Endothelial cell of umbilical vein (primary cell): ENCODE results near the gene MDFI. TPM values are rescaled to one million over a fixed set of nuclear protein-coding genes. Genes with fewer than 3 reads are reported as not detected.

ENCODE experiments used
- BruUV-seq: library from RNA; stranded (reverse); fragments of 400-500 nt; replicated peaks from 2 replicates; lab custom pipeline; 2021; lab: Mats Ljungman, UMichigan
- CTCF ChIA-PET: fragments of 300-600, 350-600 bp; sonication (Branson Sonifier 250); formaldehyde crosslinking; loops from one replicate; lab custom pipeline; 2021; ENCODE audit warnings: antibody characterized with exemption, inconsistent platforms; lab: Charles Lee
- POLR2A ChIA-PET: fragments of 300-600, 350-600 bp; sonication (Branson Sonifier 250); formaldehyde crosslinking; loops from one replicate; lab custom pipeline; 2021; ENCODE audit warnings: antibody characterized with exemption, inconsistent platforms; lab: Charles Lee
- DNase-seq: peaks from one replicate; pipeline ENCODE4 v3.0.0-alpha.2; 2011; ENCODE audit warnings: low read depth, low spot score
- FAIRE-seq: peaks from 2 replicates; lab custom pipeline; 2011; peaks lifted over from hg19 to GRCh38; lab: Jason Lieb, UNC
- H2AFZ ChIP-seq: 2 replicates; pipeline ENCODE4 v1.6.0; 2012; ENCODE audit warnings: low read depth, low read length, control low read depth, inconsistent platforms
- H3K27ac ChIP-seq: 2 replicates; pipeline ENCODE4 v1.5.1; 2011; ENCODE audit warnings: low read depth, mild to moderate bottlenecking, control low read depth, low read length, moderate library complexity; ENCODE audit not compliant: insufficient read depth
- H3K27me3 ChIP-seq, 2 experiments: 2 replicates each; pipeline versions ENCODE4 v1.6.0 to v1.6.1; 2011; ENCODE audit warnings: low read length in 2 of 2, mixed read lengths in 1 of 2; ENCODE audit not compliant: control insufficient read depth in 2 of 2, insufficient read depth in 2 of 2
- H3K36me3 ChIP-seq, 2 experiments: 2 replicates in 1 of 2; 3 replicates in 1 of 2; pipeline ENCODE4 v1.5.1; 2011; ENCODE audit warnings: low read length in 2 of 2, mild to moderate bottlenecking in 1 of 2, moderate library complexity in 1 of 2; ENCODE audit not compliant: control insufficient read depth in 2 of 2, insufficient read depth in 2 of 2; ENCODE audit errors: extremely low read depth in 1 of 2
- H3K4me1 ChIP-seq: 3 replicates; pipeline ENCODE4 v1.5.1; 2011; ENCODE audit warnings: mild to moderate bottlenecking, low read length; ENCODE audit not compliant: control insufficient read depth, insufficient read depth; ENCODE audit errors: extremely low read depth
- H3K4me2 ChIP-seq: 2 replicates; pipeline ENCODE4 v1.6.1; 2011; ENCODE audit warnings: low read length, control low read depth, mixed read lengths; ENCODE audit not compliant: insufficient read depth
- H3K4me3 ChIP-seq, 3 experiments: fragments of 200-600 bp in 1 of 3; sonication (generic), shearing (Covaris generic) in 1 of 3; replicated peaks in 1 of 3; 2 replicates each; pipeline ENCODE4 v1.5.1; 2011 to 2016; ENCODE audit warnings: control low read depth in 3 of 3, low read length in 3 of 3, mild to moderate bottlenecking in 2 of 3, inconsistent platforms in 1 of 3, low read depth in 1 of 3, moderate library complexity in 1 of 3; ENCODE audit not compliant: insufficient read depth in 1 of 3
- H3K79me2 ChIP-seq: 2 replicates; pipeline ENCODE4 v1.6.0; 2012; ENCODE audit warnings: low read length, inconsistent platforms; ENCODE audit not compliant: control insufficient read depth, insufficient read depth
- H3K9ac ChIP-seq: replicated peaks from 2 replicates; pipeline ENCODE3; 2011; ENCODE audit warnings: low read length, control low read depth; ENCODE audit not compliant: insufficient read depth; ENCODE audit errors: extremely low read depth
- H3K9me1 ChIP-seq: replicated peaks from 3 replicates; pipeline ENCODE4 v1.6.0; 2011; ENCODE audit warnings: mild to moderate bottlenecking, low read length; ENCODE audit not compliant: control insufficient read depth, insufficient read depth; ENCODE audit errors: extremely low read depth
- H3K9me3 ChIP-seq: replicated peaks from 2 replicates; pipeline ENCODE4 v1.5.1; 2012; ENCODE audit warnings: low read length, inconsistent platforms; ENCODE audit not compliant: control insufficient read depth, insufficient read depth
- H4K20me1 ChIP-seq: replicated peaks from 2 replicates; pipeline ENCODE3; 2011; ENCODE audit warnings: mild to moderate bottlenecking, low read length; ENCODE audit not compliant: control insufficient read depth, insufficient read depth; ENCODE audit errors: extremely low read depth
- EZH2 ChIP-seq: IDR thresholded peaks from 2 replicates; pipeline ENCODE4 v1.6.1; 2012; ENCODE audit warnings: borderline replicate concordance, low read depth, mild to moderate bottlenecking, moderate library complexity, low read length, inconsistent platforms; ENCODE audit not compliant: severe bottlenecking
- FOS ChIP-seq: IDR thresholded peaks from 2 replicates; pipeline ENCODE4 v1.6.1; 2011; ENCODE audit warnings: mild to moderate bottlenecking, low read length, moderate library complexity, borderline replicate concordance; ENCODE audit not compliant: insufficient read depth
- GATA2 ChIP-seq: IDR thresholded peaks from 2 replicates; pipeline ENCODE4 v1.7.0; 2011; ENCODE audit warnings: low read depth, mild to moderate bottlenecking, moderate library complexity, mixed read lengths, low read length; ENCODE audit not compliant: insufficient read length, insufficient read depth
- JUN ChIP-seq: IDR thresholded peaks from 2 replicates; pipeline ENCODE4 v1.6.1; 2011; ENCODE audit warnings: borderline replicate concordance, low read depth; ENCODE audit not compliant: insufficient read length, insufficient read depth
- MYC ChIP-seq: IDR thresholded peaks from one replicate; pipeline ENCODE4 v1.6.1; 2011; ENCODE audit warnings: mild to moderate bottlenecking, low read depth, low read length
- POLR2A ChIP-seq: IDR thresholded peaks from 2 replicates; pipeline ENCODE4 v1.6.1; 2012; ENCODE audit warnings: low read depth, mild to moderate bottlenecking, control low read depth, low read length
- POLR2AphosphoS5 ChIP-seq: IDR thresholded peaks from 2 replicates; pipeline ENCODE4 v1.6.1; 2012; ENCODE audit warnings: low read depth, mild to moderate bottlenecking, control low read depth, low read length, moderate library complexity; ENCODE audit not compliant: insufficient read depth
- dilution Hi-C: fragments of 300-500 bp; cut with MboI; formaldehyde crosslinking; loops from one replicate; pipeline ENCODE4 v1.15.0; 2019; ENCODE audit warnings: low sequenced_read_pairs; ENCODE audit not compliant: extremely low pct_ligation_motif_present
- intact Hi-C: fragments of 100-400 bp; cut with micrococcal nuclease; formaldehyde crosslinking; loops from one replicate; pipeline ENCODE4 v1.10.0; 2022
- polyA plus RNA-seq, 4 experiments: library from polyadenylated mRNA; depleted of rRNA in 3 of 4; stranded (reverse) in 3 of 4; unstranded in 1 of 4; fragments of >200 nt; gene quantifications; 2 replicates each; pipeline versions ENCODE4 v1.2.1 to v1.2.3, GENCODE V29; 2011 to 2012; ENCODE audit warnings: missing spikeins in 1 of 4
- total RNA-seq: library from RNA; stranded (reverse); gene quantifications from 2 replicates; pipeline ENCODE4 v1.2.3, GENCODE V29; 2021
- TF ChIP-seq, protein P1 (sequence below), 2 donors: IDR thresholded peaks; 1 replicate in 1 of 2; 2 replicates in 1 of 2; pipeline ENCODE4 v1.5.1; 2011; ENCODE audit warnings: low read length in 2 of 2, mild to moderate bottlenecking in 2 of 2, moderate library complexity in 2 of 2, control low read depth in 1 of 2, inconsistent platforms in 1 of 2, low read depth in 1 of 2; ENCODE audit not compliant: insufficient read depth in 1 of 2; ENCODE audit errors: extremely low read depth in 1 of 2
- TF ChIP-seq, protein P2 (sequence below): IDR thresholded peaks from 2 replicates; pipeline ENCODE4 v1.6.1; 2011; ENCODE audit not compliant: insufficient read depth, insufficient read length

The MDFI gene
- total and polyA plus RNA-seq, 2 donors (not counting 3 experiments of a cell fraction or from before 2014, with no cell fraction given), result 32.4 to 74.1 TPM

DNA sequence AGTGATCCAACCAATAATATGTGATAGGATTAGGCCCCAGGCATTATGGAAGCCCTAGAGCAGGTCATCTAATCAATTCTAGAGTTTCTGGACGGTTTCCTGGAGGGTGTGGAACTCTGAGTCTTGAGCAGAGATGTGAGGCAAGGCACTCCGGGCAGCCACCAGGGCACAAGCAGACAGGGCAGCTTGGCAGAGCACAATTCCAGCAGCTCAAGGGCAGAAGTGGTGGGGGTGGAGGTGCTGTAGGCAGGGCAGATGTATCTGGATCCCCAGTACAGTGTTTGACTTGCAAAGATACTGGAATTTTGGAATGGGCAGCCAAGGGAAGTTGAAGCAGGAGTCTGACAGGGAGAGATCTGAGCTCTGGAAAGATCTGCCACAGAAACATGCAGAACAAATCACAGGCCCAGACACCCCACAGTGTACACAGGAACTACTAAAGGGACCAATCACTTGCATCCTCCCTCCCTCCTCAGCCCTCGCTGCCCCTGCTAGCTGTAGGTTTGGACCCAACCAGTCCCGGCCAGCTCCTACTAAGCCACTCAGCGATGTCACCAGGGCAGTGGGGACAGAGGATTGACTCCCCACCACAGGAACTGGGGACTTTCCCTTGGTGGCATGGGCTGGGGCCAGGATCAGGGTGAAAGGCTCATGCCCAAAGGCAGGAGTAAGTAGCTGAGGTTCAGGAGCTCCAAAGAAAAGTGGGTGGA, 50.1 kb downstream of the MDFI start:
- Histone ChIP-seq H3K4me1 (peaks cover under 1% of the 10 kb centered on the region), H3K36me3 (no peaks in the 10 kb centered on the region), H3K79me2 (no peaks in the 10 kb centered on the region), H3K9me1 (no peaks in the 10 kb centered on the region), H3K9ac (no peak overlapping the region), H3K4me2 (no peak overlapping the region), H3K9me3 (no peaks in the 10 kb centered on the region), H2AFZ (no peak overlapping the region), H3K27ac (no peak overlapping the region), H3K4me3 (no peak overlapping the region), H3K27me3 (no peaks in the 10 kb centered on the region), H4K20me1 (no peaks in the 10 kb centered on the region)
- dilution Hi-C loops (no loop called here), intact Hi-C loops (no loop called here)
- ChIA-PET CTCF (interaction anchor here (0.7 to 2.7 kb wide), 5 partner anchors 10 to 107 kb away, joined by 3 to 16 read pairs (median 3); no protein-coding TSS in a partner anchor), POLR2A (no interaction called here)
- BruUV-seq, result no TSS peak
- DNase-seq (no peak), FAIRE-seq (no peak)
- TF ChIP-seq EZH2, result no peak
- TF ChIP-seq MYC, result no peak
- TF ChIP-seq, protein P1, sequence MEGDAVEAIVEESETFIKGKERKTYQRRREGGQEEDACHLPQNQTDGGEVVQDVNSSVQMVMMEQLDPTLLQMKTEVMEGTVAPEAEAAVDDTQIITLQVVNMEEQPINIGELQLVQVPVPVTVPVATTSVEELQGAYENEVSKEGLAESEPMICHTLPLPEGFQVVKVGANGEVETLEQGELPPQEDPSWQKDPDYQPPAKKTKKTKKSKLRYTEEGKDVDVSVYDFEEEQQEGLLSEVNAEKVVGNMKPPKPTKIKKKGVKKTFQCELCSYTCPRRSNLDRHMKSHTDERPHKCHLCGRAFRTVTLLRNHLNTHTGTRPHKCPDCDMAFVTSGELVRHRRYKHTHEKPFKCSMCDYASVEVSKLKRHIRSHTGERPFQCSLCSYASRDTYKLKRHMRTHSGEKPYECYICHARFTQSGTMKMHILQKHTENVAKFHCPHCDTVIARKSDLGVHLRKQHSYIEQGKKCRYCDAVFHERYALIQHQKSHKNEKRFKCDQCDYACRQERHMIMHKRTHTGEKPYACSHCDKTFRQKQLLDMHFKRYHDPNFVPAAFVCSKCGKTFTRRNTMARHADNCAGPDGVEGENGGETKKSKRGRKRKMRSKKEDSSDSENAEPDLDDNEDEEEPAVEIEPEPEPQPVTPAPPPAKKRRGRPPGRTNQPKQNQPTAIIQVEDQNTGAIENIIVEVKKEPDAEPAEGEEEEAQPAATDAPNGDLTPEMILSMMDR (IDR thresholded peaks at IDR 0.05; ENCODE audit: extremely low read depth in 1 of 2, insufficient read depth in 1 of 2, low read depth in 1 of 2, low read length in 2 of 2), result no peak
- TF ChIP-seq POLR2AphosphoS5, result no peak
- TF ChIP-seq GATA2, result no peak
- TF ChIP-seq JUN, result no peak
- no peak for TF ChIP-seq FOS
- no peak for TF ChIP-seq POLR2A
- TF ChIP-seq, protein P2, sequence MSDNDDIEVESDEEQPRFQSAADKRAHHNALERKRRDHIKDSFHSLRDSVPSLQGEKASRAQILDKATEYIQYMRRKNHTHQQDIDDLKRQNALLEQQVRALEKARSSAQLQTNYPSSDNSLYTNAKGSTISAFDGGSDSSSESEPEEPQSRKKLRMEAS, result no peak
